Measurements from ENCODE around the gene SMPDL3B.

GRCh38 chr1:27990920-27991537, 56.2 kb downstream of the SMPDL3B start:
- no peak for TF ChIP-seq CTCF (IDR thresholded peaks at IDR 0.05)
- no peak for TF ChIP-seq POLR2AphosphoS5 (IDR thresholded peaks at IDR 0.05)
- TF ChIP-seq POLR2A (IDR thresholded peaks at IDR 0.05) = no peak

Measured in prostate gland (tissue), 2 donors.